SK-MEL-5 (cell line): ENCODE measurements around the gene SF1. TPM values are rescaled to one million over a fixed set of nuclear protein-coding genes. Genes with fewer than 3 reads are reported as not detected.

Source experiments
- total RNA-seq: library from RNA; depleted of rRNA; stranded (reverse); fragments of >200 nt; shearing (Covaris generic); gene quantifications from 2 replicates; pipeline ENCODE4 v1.2.3, GENCODE V29; 2014; rRNA removed

SF1 gene
- total RNA-seq, 1 experiment from 2014 or later, result 53.3 TPM

Other genes with a start within 250 kb of the SF1 start
- not detected in 2 replicates for gene SLC22A11, start 222.6 kb downstream of the SF1 start, total RNA-seq
- not detected in 2 replicates for gene SLC22A12, start 187.3 kb downstream of the SF1 start, total RNA-seq
- gene NRXN2, start 55.3 kb downstream of the SF1 start, total RNA-seq, result 0.43 and 0.77 TPM in 2 replicates
- 0.19 TPM in 1 of 2 replicates, not detected in the other for gene RASGRP2, start 34.4 kb downstream of the SF1 start, total RNA-seq
- 0.05 and 0.08 TPM in 2 replicates for gene PYGM, start 18.6 kb downstream of the SF1 start, total RNA-seq
- 14.9 and 16.3 TPM in 2 replicates for gene MAP4K2, start 24.7 kb upstream of the SF1 start, total RNA-seq
- gene MEN1, start 32.0 kb upstream of the SF1 start, total RNA-seq, result 8.5 and 9.1 TPM in 2 replicates
- 1.1 and 1.6 TPM in 2 replicates for gene CDC42BPG, start 66.1 kb upstream of the SF1 start, total RNA-seq
- gene EHD1, start 100.1 kb upstream of the SF1 start, total RNA-seq, result 9.7 and 12.6 TPM in 2 replicates
- 5.2 and 8.1 TPM in 2 replicates for gene ATG2A, start 138.7 kb upstream of the SF1 start, total RNA-seq
- 8.4 and 13.3 TPM in 2 replicates for gene PPP2R5B, start 146.1 kb upstream of the SF1 start, total RNA-seq
- gene GPHA2, start 157.4 kb upstream of the SF1 start, total RNA-seq, result not detected in 2 replicates
- gene MAJIN, start 193.6 kb upstream of the SF1 start, total RNA-seq, result not detected in 2 replicates
- gene BATF2, start 218.4 kb upstream of the SF1 start, total RNA-seq, result 0.43 and 0.45 TPM in 2 replicates
- 88.5 and 88.6 TPM in 2 replicates for gene ARL2, start 235.6 kb upstream of the SF1 start, total RNA-seq
- gene SNX15, start 248.9 kb upstream of the SF1 start, total RNA-seq, result 6.2 and 7.4 TPM in 2 replicates